K562 (cell line): ENCODE results near the gene MC1R. TPM values are rescaled to one million over a fixed set of nuclear protein-coding genes. Genes with fewer than 3 reads are reported as not detected.
A peak's percentile ranks its signal among the peaks of the same experiment; 100 is the strongest.

Experiments
- ATAC-seq: fragments of 200-7000 bp; cut with Tn5 transposase; 3 replicates; pipeline ENCODE4 v1.9.1; 2020; ENCODE audit warnings: moderate library complexity
- BruUV-seq: library from RNA; stranded (reverse); fragments of 400-500 nt; replicated peaks from 2 replicates; lab custom pipeline; 2021; lab: Mats Ljungman, UMichigan
- CTCF ChIA-PET: fragments of 300-600 bp; formaldehyde crosslinking; extraction: SDS; loops from one replicate; lab custom pipeline; 2021; ENCODE audit warnings: low intra/inter-chr PET ratio; lab: Yijun Ruan, JAX
- POLR2A ChIA-PET: fragments of 300-600, 350-650 bp; sonication (Branson Sonifier 250); formaldehyde crosslinking; extraction: SDS; loops from one replicate; lab custom pipeline; 2021; ENCODE audit warnings: antibody characterized with exemption, inconsistent platforms; lab: Yijun Ruan, JAX
- DNase-seq, 4 experiments: peaks; one replicate each; pipeline versions ENCODE4 v3.0.0 to v3.0.0-alpha.2; 2011 to 2018; ENCODE audit warnings: low spot score in 3 of 4, mixed read lengths in 3 of 4; ENCODE audit errors: extremely low read depth in 1 of 4
- FAIRE-seq: peaks from 2 replicates; lab custom pipeline; 2011; peaks lifted over from hg19 to GRCh38; lab: Jason Lieb, UNC
- H2AFZ ChIP-seq: 2 replicates; pipeline ENCODE4 v1.6.0; 2011; ENCODE audit warnings: low read depth, low read length, control low read depth, inconsistent platforms
- H3K27ac ChIP-seq: fragments of 200-600 bp; 3 replicates; pipeline ENCODE4 v1.8.0; 2011; ENCODE audit warnings: low read depth, mild to moderate bottlenecking, control low read depth, inconsistent platforms, low read length, moderate library complexity, mixed read lengths; ENCODE audit errors: extremely low read depth
- H3K27me3 ChIP-seq, 2 experiments: fragments of 300-600 bp in 1 of 2; 2 replicates in 1 of 2; 3 replicates in 1 of 2; pipeline versions ENCODE4 v1.6.0 to v1.8.0; 2011; ENCODE audit warnings: inconsistent platforms in 2 of 2, low read length in 2 of 2, mild to moderate bottlenecking in 1 of 2, mixed read lengths in 1 of 2, moderate library complexity in 1 of 2; ENCODE audit not compliant: control insufficient read depth in 2 of 2, insufficient read depth in 2 of 2
- H3K36me3 ChIP-seq: fragments of 300-600 bp; 3 replicates; pipeline ENCODE4 v1.8.0; 2011; ENCODE audit warnings: mild to moderate bottlenecking, low read length, inconsistent platforms; ENCODE audit not compliant: control insufficient read depth, insufficient read depth
- H3K4me1 ChIP-seq, 2 experiments: fragments of 200-600 bp in 1 of 2; replicated peaks in 1 of 2; 2 replicates in 1 of 2; 3 replicates in 1 of 2; pipeline versions ENCODE4 v1.5.1 to v1.8.0; 2011; ENCODE audit warnings: inconsistent platforms in 2 of 2, low read length in 2 of 2, mild to moderate bottlenecking in 1 of 2, mixed read lengths in 1 of 2, moderate library complexity in 1 of 2; ENCODE audit not compliant: control insufficient read depth in 2 of 2, insufficient read depth in 2 of 2
- H3K4me2 ChIP-seq: 2 replicates; pipeline ENCODE4 v1.6.1; 2011; ENCODE audit warnings: low read length, control low read depth, inconsistent platforms, mixed read lengths; ENCODE audit not compliant: insufficient read depth
- H3K4me3 ChIP-seq: fragments of 200-600 bp; sonication (generic), shearing (Covaris generic); 2 replicates; pipeline ENCODE4 v1.5.1; 2016; ENCODE audit warnings: control low read depth, inconsistent platforms
- H3K79me2 ChIP-seq: fragments of 200-600 bp; 3 replicates; pipeline ENCODE4 v1.8.0; 2011; ENCODE audit warnings: low read length, inconsistent platforms; ENCODE audit not compliant: control insufficient read depth, insufficient read depth
- H3K9ac ChIP-seq, 2 experiments: 2 replicates each; pipeline versions ENCODE4 v1.6.0 to v1.6.1; 2011; ENCODE audit warnings: low read depth in 2 of 2, low read length in 2 of 2, control low read depth in 1 of 2, inconsistent platforms in 1 of 2, mild to moderate bottlenecking in 1 of 2, mixed read lengths in 1 of 2; ENCODE audit not compliant: insufficient read depth in 1 of 2
- H3K9me1 ChIP-seq: one replicate; pipeline ENCODE4 v1.6.0; 2011; ENCODE audit warnings: inconsistent platforms, mild to moderate bottlenecking, low read length, moderate library complexity; ENCODE audit not compliant: control insufficient read depth, insufficient read depth
- H3K9me3 ChIP-seq: replicated peaks from 2 replicates; pipeline ENCODE4 v1.5.1; 2011; ENCODE audit warnings: low read depth, low read length, inconsistent platforms; ENCODE audit not compliant: control insufficient read depth, insufficient read depth
- H4K20me1 ChIP-seq: replicated peaks from 2 replicates; pipeline ENCODE4 v1.6.1; 2011; ENCODE audit warnings: low read length, inconsistent platforms, mixed read lengths; ENCODE audit not compliant: control insufficient read depth, insufficient read depth
- CAMTA2 ChIP-seq: fragments of 250-450 bp; sonication (Bioruptor Pico); conservative IDR thresholded peaks from 2 replicates; pipeline ENCODE4 v1.5.1; 2022
- MAX ChIP-seq: sonication (generic); formaldehyde crosslinking; IDR thresholded peaks from 2 replicates; pipeline ENCODE4 v1.9.0; 2022; ENCODE audit warnings: mild to moderate bottlenecking, missing genetic modification reagents
- POLR2G ChIP-seq: fragments of 200-400 bp; formaldehyde crosslinking; IDR thresholded peaks from 2 replicates; pipeline ENCODE4 v1.6.1; 2017; ENCODE audit warnings: low read depth, mild to moderate bottlenecking, antibody characterized with exemption, low read length, moderate library complexity
- ZBTB33 ChIP-seq: sonication (generic); formaldehyde crosslinking; IDR thresholded peaks from 2 replicates; pipeline ENCODE4 v1.8.1; 2023; ENCODE audit warnings: mild to moderate bottlenecking, missing genetic modification reagents
- ZNF398 ChIP-seq: fragments of 250-450 bp; sonication (Bioruptor Pico); IDR thresholded peaks from 2 replicates; pipeline ENCODE4 v1.8.0; 2021; ENCODE audit warnings: moderate library complexity, mild to moderate bottlenecking, inconsistent platforms
- WGBS: fragments of 100-300 bp; shearing (Covaris generic); methylation state at CpG from one replicate; pipeline ENCODE4 v1.1.6; 2016; ENCODE audit warnings: low coverage, mixed read lengths; ENCODE audit not compliant: insufficient coverage; ENCODE audit errors: missing lambda C conversion rate; 5-methylcytosine and 5-hydroxymethylcytosine counted together
- in situ Hi-C: fragments of 300-500 bp; cut with MboI; formaldehyde crosslinking; loops from 4 replicates; pipeline ENCODE4 v1.15.0; 2018; ENCODE audit warnings: inconsistent platforms, mixed read lengths
- intact Hi-C: fragments of 100-400 bp; cut with micrococcal nuclease; formaldehyde crosslinking; loops from 2 replicates; pipeline ENCODE4 v1.14.2; 2022
- polyA plus RNA-seq, 8 experiments: library from polyadenylated mRNA; depleted of rRNA in 4 of 8; stranded (reverse) in 5 of 8; unstranded in 3 of 8; fragments of >200 nt; fragmentation: Nextera tagmentation in 2 of 8; fragmentation: Illumina TruSeq in 1 of 8; extraction: Ambion mirVana in 2 of 8; extraction: Trizol in 1 of 8; gene quantifications; 2 replicates each; pipeline versions ENCODE4 v1.2.1 to v1.2.3, GENCODE V29; 2011 to 2014; ENCODE audit warnings: inconsistent platforms in 1 of 8, missing spikeins in 1 of 8
- total RNA-seq, 7 experiments: library from RNA; depleted of rRNA in 6 of 7; stranded (reverse); fragments of >200 nt in 6 of 7; fragmentation: Illumina TruSeq in 2 of 7; extraction: Trizol in 2 of 7; gene quantifications; 2 replicates each; pipeline versions ENCODE4 v1.2.1 to v1.2.3, GENCODE V29; 2011 to 2021; ENCODE audit warnings: low replicate concordance in 1 of 7

The MC1R gene
- total and polyA plus RNA-seq, 9 of the 15 experiments (the other 6 are each of a cell fraction or from before 2014, with no cell fraction given), result 0.14 to 5.3 (median 2.5) TPM; not detected in 1

GRCh38 chr16:89919535-89920406 is 1.1 kb downstream of the MC1R start:
- peaks cover 39 to 83% of the 10 kb centered on the region in 2 experiments for H3K4me1 ChIP-seq
- WGBS, result 85% methylated on average over 32 of the region's 52 CpGs
- H3K4me3 ChIP-seq, result no peak overlapping the region
- TF ChIP-seq POLR2G (peak; percentile 43; the same call in 1 of the 2 replicates), MAX (CRISPR knock-in tag) (peak; percentile 67), ZBTB33 (CRISPR knock-in tag) (peak; percentile 91), CAMTA2 (CRISPR knock-in tag) (no peak), ZNF398 (CRISPR knock-in tag) (no peak)
- no TSS peak for BruUV-seq
- ATAC-seq (no peak), FAIRE-seq (no peak), DNase-seq (no peak)
- H3K79me2 ChIP-seq, result no peaks in the 10 kb centered on the region; the same call in 2 of the 3 replicates
- no peak overlapping the region for H2AFZ ChIP-seq
- intact Hi-C loops (loop anchor here (5.0 to 10.0 kb wide), 2 partner anchors 55 to 102 kb away; partner anchors contain the start of gene FANCA), in situ Hi-C loops (no loop called here)
- peak overlapping the region in 1 of 2 experiments; percentile 85; a peak in 1 of 4 replicates for H3K9ac ChIP-seq
- H3K36me3 ChIP-seq, result no peaks in the 10 kb centered on the region
- no peaks in the 10 kb centered on the region for H3K9me1 ChIP-seq
- no peaks in the 10 kb centered on the region for H3K27me3 ChIP-seq
- no peak overlapping the region for H3K4me2 ChIP-seq
- H3K27ac ChIP-seq, result no peak overlapping the region
- no peaks in the 10 kb centered on the region for H3K9me3 ChIP-seq
- ChIA-PET CTCF (no interaction called here), POLR2A (no interaction called here)
- H4K20me1 ChIP-seq, result 0 out of 2 replicates have a peak, but pooled peaks cover 9% of the 10 kb centered on the region
